ENCODE data around the gene PDE8B.

PDE8B gene

DNA sequence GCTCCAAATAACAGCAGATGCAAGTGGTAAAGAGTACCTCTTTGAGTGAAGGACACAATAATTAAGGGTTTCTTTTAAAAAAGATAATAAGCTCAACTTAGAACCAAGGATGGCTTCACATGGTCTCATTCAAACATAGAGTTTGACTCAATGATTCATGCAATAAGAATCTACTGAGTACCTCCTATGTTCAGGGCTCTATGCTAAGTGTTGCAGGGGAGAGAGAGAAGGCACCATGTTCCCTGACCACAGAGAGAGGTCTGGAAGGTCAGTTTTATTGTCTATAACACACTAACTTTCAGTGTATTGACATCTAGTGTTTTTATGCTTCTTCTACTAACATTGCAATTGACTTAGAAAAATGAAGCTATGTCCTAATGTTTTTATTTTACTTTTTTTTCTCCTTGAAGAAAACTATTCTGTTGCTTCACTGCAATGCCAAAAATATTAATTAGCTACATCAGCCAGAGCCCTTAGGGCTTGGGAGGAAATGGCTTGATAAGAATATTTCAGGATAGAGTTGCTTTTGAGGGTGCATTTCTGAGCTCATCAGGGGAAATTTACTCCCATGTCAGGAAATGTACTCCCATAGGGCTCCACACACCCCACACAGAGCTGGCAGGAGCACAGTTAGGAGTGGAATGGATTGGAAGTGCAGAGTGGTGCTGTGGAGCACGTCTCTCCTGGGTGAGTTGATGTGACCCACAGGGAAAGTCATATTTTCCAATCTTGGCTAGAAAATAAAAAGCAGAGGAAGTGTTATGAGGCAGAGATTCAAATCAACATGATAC lies 106.6 kb downstream of the PDE8B start:
- in situ Hi-C loops (cut with MboI; ENCODE audit: low sequenced_read_pairs) = no loop called here

DNA sequence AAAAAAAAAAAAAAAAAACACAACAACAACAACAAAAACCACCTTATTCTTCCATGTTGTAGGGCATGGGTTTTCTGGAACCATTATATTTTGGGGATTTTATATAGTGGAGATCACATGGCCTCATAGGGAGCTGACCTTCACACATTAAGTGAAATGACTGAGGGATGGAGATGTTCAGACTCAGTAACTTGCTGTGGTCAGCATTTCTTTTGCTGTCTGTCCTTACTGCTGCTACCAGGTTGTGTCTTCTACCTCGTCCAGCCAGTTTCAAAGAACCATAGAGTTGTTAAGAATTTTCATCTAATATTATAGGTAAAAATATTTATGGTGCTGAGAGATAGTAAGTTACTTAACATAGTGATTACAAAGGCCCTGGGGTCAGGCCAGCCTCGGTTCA lies 107.6 kb downstream of the PDE8B start:
- in situ Hi-C loops (cut with MboI; ENCODE audit: low sequenced_read_pairs) = no loop called here

DNA sequence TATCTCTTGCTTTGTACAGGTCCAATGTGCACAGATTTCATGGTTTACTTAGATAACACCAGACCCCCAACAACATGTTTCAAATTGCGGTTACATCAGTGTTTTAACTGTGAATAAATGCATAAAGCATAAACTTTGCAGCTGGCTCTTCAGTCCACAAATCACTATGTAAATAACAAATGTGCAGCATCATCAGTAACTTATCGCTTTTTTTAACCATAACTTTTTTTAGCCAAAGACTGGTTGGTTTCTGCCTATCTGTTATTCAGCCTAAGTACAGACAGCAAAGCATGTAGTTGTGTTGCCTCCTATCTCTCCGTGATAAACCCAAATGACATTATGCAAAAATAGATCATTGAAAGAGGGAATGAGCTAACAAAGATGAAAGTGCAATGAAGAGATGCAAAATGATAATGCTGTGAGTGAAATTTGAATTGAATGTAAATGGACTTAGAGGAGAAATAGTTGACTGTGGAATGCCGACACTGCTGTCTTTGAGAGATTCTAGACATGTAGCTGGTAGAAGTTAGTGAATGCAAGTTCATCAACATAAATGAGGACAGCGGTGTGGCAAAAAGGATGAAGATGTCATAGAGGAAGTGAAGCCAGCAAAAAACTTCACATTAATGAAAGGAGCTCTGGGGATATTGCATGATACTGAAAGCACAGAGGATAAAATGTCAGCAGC lies 108.8 kb downstream of the PDE8B start:
- in situ Hi-C loops (cut with MboI; ENCODE audit: low sequenced_read_pairs) = no loop called here

DNA sequence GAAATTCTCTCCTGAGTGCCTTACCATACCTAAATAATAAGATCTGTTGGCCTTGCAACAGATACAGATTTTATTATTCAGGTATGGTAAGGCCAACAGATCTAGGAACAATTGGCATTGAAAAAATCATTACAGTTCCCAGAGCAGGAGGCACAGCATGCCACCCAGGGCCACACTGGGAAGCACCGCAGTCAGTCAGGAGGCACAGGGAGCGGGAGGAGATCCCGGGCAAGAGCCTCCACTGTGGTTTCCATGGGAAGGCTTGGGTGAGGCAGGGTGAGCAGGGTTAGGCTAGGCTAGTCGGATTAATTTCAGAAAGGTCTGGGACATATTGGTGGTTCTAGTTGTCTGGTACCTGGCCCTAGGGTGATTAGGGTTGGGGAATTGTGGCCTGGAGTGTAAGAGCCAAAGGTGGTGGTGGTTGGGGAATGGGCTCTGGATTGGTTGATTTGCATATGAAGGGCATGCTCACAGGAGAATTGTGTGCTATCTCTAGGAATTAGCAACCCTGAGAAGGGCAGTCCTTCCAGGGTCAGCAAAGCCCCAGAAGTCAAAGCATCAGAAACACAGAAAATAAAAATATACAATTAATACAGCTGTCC lies 111.4 kb downstream of the PDE8B start:
- in situ Hi-C loops (cut with MboI; ENCODE audit: low sequenced_read_pairs) = no loop called here

DNA sequence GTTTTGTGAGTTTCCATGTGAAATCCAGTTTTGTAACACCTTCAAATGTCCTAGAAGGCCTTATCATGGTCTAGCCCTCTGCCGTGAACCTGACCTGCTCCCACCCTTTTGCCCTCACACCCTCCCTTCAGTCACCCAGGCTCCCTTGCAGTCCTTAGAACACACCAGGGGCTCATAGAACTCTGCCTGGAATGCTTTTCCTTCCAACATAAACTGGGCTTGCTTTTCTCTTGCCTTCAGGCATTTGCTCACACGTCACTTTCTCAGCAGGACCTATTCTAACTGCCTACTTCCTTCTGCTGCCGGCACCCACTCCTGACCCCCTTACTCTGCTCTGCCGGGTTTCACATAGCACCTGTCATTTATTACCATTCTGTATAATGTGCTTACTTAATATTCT lies 111.9 kb downstream of the PDE8B start:
- in situ Hi-C loops (cut with MboI; ENCODE audit: low sequenced_read_pairs) = no loop called here

DNA sequence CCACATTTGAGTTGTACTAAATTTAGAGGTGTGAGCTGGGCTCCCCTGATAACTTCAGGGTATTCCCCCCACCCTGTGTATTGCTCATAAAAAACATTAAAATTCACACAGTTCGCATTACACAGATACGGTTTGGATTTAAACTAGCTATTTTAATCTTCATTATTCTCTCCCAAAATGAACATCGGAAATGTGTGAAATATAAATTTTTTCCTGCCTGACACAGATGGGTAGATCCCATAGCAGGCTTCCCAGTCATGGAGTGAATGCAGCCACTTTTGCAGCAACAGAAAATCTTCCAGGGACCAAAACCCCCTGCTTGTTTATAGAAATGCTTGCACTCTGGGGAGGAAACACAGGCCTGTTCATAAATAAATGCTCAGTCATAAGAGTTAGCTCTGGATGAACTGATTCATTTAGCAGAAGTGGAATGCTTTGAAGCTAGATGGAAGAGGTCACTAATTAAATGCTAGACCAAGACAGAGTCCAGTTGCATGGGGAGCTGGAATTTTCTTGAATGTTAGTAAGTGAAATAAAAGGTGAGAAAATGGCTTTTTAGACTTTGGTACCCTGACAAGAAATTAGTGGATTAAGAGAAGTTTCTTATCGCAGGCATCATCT lies 115.6 kb downstream of the PDE8B start:
- in situ Hi-C loops (cut with MboI; ENCODE audit: low sequenced_read_pairs) = no loop called here

GRCh38 chr5:77326986-77327734 lies 116.7 kb downstream of the PDE8B start:
- in situ Hi-C loops (cut with MboI; ENCODE audit: low sequenced_read_pairs) = no loop called here

DNA sequence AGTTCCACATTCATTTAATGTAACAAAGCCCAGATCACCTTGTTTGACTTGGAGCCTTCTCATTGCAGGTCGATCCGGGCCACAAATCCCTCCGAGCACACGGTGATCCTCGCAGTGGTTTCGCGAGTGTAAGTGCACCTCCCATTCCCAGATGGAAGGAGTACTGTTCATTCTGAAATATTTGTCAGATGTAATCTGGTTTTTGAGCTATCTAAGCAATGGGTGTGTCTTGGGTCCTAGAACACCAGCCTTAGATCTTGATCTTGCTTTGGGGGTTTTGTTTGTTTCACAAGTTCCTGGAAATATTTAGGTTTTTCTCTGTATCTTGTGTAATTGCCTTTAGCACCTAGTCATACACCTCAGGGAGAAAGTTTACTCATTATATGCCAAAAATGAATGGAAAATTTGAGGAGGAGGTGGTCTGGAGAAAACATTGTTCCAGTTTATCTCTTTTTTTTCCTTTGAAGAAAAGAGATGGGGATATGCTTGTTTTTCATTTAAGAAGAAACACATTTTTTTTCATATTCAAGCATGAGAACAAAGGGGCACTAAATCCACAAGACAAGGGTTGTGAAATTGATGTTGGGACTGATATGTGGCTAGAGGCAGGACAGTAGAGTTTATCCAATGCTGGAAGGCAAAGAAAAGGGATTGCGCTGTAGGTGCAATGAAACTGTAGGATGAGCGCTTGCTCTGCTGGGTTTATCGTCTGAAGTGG lies 118.6 kb downstream of the PDE8B start:
- in situ Hi-C loops (cut with MboI; ENCODE audit: low sequenced_read_pairs) = no loop called here

GRCh38 chr5:77329664-77330430 lies 119.4 kb downstream of the PDE8B start:
- in situ Hi-C loops (cut with MboI; ENCODE audit: low sequenced_read_pairs) = no loop called here

- in situ Hi-C loops (cut with MboI; ENCODE audit: low sequenced_read_pairs) = no loop called here
Observed at GRCh38 chr5:77333036-77333435, 122.6 kb downstream of the PDE8B start.

GRCh38 chr5:77333451-77334123 lies 123.1 kb downstream of the PDE8B start:
- in situ Hi-C loops (cut with MboI; ENCODE audit: low sequenced_read_pairs) = no loop called here

DNA sequence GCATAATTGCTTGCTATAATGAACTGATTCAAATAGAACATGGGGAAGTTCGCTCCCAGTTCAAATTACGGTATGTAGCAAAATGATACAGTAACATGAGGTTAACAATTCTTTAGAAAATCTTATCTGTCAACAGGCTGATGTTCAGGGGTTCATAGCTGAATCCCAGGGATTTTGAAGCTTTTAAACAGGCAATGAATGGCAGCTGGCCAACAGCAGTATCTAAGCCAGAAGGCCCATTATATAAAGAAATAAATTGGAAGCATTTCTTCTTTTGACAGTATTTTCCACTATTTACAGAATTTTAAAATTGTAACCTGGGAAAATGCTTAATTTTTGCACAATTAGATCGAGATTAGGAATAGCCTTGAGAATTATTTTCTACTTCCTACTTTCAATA lies 126.8 kb downstream of the PDE8B start:
- in situ Hi-C loops (cut with MboI; ENCODE audit: low sequenced_read_pairs) = no loop called here

DNA sequence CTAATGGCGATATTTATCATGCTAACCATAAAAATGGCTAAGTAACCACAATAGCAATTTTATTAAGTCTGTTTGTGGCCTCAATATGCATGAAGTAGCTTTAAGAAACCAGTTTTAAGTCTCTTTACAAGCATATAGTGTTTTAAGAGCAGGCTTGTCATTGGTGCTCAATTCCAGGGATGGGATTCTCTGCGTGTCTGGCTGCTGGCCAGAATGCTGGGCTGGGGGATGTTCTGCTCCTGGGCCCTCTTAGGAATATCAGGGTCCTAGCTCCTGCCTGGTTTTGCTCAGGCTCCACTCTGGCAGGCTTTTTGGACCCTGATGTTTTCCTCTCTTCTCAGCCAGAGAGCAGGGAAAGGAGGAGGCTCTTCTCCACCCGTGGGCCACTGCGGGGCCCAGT lies 127.2 kb downstream of the PDE8B start:
- in situ Hi-C loops (cut with MboI; ENCODE audit: low sequenced_read_pairs) = no loop called here

DNA sequence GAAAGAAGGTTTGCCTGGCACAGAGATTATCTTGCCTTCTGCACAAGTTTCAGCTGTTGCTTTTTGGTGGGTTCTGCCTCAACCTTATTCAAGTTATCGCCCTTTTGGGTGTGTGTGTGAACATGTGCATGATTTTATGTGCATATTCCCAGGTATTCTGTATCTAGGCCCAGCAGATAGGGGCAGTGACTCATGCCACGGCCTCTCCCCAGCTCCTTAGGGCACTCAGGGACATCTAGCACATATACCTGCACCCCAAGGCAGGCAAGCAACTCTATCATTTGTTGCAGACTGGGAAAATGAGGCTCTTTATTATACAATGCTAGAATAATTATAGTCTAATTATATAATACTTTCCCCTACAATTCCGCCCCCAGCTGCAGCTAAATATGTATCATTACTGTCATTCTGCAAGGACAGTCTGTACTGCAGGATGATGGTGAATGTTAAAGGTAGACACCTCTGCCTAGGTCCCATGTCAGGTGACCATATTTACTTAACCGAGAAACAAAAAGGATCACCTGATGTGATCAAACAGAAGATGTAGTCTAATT lies 128.9 kb downstream of the PDE8B start:
- in situ Hi-C loops (cut with MboI; ENCODE audit: low sequenced_read_pairs) = no loop called here

- in situ Hi-C loops (cut with MboI; ENCODE audit: low sequenced_read_pairs) = no loop called here
Observed at GRCh38 chr5:77343165-77343564, 132.7 kb downstream of the PDE8B start.

DNA sequence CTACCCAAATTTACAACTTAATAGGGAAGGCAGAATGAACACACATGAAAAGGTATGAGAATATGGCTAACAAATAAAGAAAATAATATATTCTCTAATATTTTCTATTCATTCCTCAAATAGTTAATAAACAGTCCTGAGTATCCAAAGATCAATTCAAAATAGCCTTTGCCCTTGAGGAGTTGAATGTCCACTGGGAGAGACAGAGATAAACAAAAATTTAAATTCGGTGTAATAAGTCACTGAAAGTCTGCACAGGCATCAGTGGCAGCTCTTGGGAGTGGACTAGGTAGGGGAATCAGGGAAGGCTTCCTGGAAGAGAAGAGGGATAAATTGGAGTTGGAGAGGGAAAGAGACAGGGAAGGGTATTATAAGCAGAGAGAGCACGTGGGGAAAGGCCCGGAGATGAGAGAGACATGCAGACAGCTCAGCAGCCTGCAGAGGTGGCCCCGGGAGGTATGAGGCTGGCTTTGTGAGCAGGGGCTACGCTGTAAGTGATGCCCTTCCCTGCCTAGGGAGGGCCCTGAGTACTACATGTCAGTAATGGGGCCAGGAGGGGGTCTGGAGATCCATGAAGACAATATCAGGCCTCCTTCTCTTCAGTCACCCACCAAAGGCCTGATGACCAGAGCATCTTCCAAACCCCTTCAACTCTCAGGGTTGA lies 137.1 kb downstream of the PDE8B start:
- in situ Hi-C loops (cut with MboI; ENCODE audit: low sequenced_read_pairs) = no loop called here

DNA sequence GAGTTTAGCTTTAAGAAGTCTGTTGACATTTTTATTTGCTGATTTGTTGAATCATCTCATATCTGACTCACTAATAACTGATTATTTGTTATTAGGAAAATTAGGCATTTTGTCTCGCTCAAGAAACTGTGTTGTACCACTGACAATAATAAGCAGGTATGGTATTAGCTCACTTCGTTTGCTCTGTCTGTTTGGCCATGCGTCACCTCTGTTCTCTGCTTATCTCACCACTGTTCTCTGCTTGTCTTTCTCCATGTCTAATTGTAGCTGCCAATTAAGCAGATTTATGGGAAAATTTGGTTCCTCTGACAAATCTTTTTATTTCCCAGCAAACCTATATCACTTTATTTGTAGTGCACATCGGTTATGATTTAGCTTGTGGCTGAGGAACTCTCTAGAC lies 142.8 kb downstream of the PDE8B start:
- in situ Hi-C loops (cut with MboI; ENCODE audit: low sequenced_read_pairs) = no loop called here

DNA sequence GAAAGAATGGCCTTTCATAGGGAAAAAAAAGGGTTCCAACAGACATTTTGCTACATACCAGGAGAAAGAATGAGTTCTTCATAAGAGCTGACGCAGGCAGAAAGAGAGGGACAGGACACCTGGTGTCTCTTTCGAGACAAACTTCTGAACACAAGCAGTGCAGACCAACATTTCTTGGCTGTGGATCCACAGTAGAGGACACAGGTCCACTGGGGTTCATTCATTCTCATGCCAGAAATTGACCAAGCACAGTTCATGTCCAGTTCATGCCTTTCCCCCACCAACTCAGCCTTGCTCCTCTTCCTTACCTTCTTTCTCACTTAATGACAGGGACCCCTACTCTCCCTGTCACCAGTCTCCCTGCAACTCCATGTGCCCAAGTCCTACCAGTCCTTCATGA lies 144.0 kb downstream of the PDE8B start:
- in situ Hi-C loops (cut with MboI; ENCODE audit: low sequenced_read_pairs) = no loop called here
